ENCODE data around the gene NUFIP2.

The NUFIP2 gene

GRCh38 chr17:29212681-29213121, 81.2 kb downstream of the NUFIP2 start:
- peak; percentile 40 to 93 (median 78) for DNase-seq
- intact Hi-C loops (cut with DNase I), result no loop called here

- no peak for DNase-seq
- intact Hi-C loops (cut with DNase I), result no loop called here
Observed at GRCh38 chr17:29212094-29212631, 81.8 kb downstream of the NUFIP2 start.

GRCh38 chr17:29210879-29211278, 83.1 kb downstream of the NUFIP2 start:
- intact Hi-C loops (cut with DNase I), result no loop called here

GRCh38 chr17:29209073-29209472, 84.9 kb downstream of the NUFIP2 start:
- DNase-seq, result peak in 3 of 42 donors; percentile 7 to 30 (median 12)
- intact Hi-C loops (cut with DNase I), result no loop called here

More at GRCh38 chr17:29210879-29211278, 83.1 kb downstream of the NUFIP2 start:
- peak in 1 of 42 donors; percentile 13 for DNase-seq

DNA sequence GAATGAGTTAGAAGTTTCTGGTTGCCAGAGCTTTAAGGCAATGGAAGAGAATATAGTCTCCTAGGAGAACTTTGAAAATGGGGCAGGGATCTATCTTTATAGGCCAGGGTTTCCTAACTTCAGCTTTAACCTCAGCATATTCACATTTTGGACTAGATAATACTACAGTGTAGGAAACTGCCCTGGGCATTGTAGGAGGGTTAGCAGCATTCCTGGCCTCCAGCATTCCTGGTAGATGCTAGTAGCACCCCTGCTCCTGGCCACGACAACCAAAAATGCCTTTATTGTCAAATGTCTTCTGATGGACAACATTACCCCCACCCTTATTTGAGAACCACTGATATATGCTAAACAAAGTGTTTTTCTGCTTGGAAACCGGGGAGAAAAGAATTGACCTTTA, 86.0 kb downstream of the NUFIP2 start:
- intact Hi-C loops (cut with DNase I), result no loop called here
- DNase-seq, result peak in 2 of 42 donors; percentile 7 to 8
